ENCODE results near the gene SOX5. TPM values are rescaled to one million over a fixed set of nuclear protein-coding genes. Genes with fewer than 3 reads are reported as not detected.
"Not testable (repeated sequence)": the region's sequence is repeated elsewhere in the genome, so short reads cannot be mapped to it uniquely, and the experiment has no call there.

Gene SOX5
- total RNA-seq, 1 donor from 2014 or later, result 0.29 TPM

GRCh38 chr12:23503544-23503943 is 445.9 kb downstream of the SOX5 start:
- no peak for DNase-seq (ENCODE audit: low read depth)

GRCh38 chr12:23502259-23502658 is 447.2 kb downstream of the SOX5 start:
- no peak for DNase-seq (ENCODE audit: low read depth)

- no peak for DNase-seq (ENCODE audit: low read depth)
Measured at GRCh38 chr12:23495472-23495871, 454.0 kb downstream of the SOX5 start.

- no peak for DNase-seq (ENCODE audit: low read depth)
Measured at GRCh38 chr12:23493672-23494071, 455.8 kb downstream of the SOX5 start.

GRCh38 chr12:23491029-23491428 is 458.4 kb downstream of the SOX5 start:
- DNase-seq (ENCODE audit: low read depth), result not testable (repeated sequence)

GRCh38 chr12:23488130-23488529 is 461.3 kb downstream of the SOX5 start:
- DNase-seq (ENCODE audit: low read depth), result no peak

GRCh38 chr12:23484238-23484637 is 465.2 kb downstream of the SOX5 start:
- DNase-seq (ENCODE audit: low read depth), result no peak

GRCh38 chr12:23482571-23482970 is 466.9 kb downstream of the SOX5 start:
- no peak for DNase-seq (ENCODE audit: low read depth)
